ENCODE results near the gene BCAR1. TPM values are rescaled to one million over a fixed set of nuclear protein-coding genes. Genes with fewer than 3 reads are reported as not detected.

Gene BCAR1
- total RNA-seq, 1 donor from 2014 or later = 0.59 TPM

DNA sequence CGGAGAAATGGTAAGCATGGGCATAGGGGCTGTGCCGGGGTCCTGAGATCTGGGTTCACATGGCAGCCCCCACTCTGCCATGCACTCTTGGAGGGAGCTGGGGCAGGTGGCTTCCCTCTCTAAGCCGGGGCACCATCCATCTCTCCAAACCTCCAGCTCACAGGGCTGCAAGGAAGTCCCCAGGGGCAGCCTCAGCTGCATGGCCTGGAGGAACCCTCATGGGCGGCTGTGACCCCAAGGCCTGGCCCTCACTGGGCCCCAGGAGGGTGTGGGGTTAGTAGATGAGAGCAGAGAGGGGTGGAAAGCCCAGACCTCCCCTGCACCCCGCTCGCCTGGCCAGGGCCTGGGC lies 47.0 kb downstream of the BCAR1 start:
- no peak for DNase-seq (ENCODE audit: low spot score)
- Mint-ChIP-seq H3K4me1 (ENCODE audit: low read depth) (peaks cover 1% of the 10 kb centered on the region), H3K4me3 (ENCODE audit: low read depth) (no peak overlapping the region), H3K36me3 (ENCODE audit: low read depth) (no peaks in the 10 kb centered on the region), H3K27ac (no peak overlapping the region), H3K27me3 (ENCODE audit: low read depth) (peaks cover 10% of the 10 kb centered on the region), H3K9me3 (no peaks in the 10 kb centered on the region)
- intact Hi-C loops (cut with micrococcal nuclease) = no loop called here

DNA sequence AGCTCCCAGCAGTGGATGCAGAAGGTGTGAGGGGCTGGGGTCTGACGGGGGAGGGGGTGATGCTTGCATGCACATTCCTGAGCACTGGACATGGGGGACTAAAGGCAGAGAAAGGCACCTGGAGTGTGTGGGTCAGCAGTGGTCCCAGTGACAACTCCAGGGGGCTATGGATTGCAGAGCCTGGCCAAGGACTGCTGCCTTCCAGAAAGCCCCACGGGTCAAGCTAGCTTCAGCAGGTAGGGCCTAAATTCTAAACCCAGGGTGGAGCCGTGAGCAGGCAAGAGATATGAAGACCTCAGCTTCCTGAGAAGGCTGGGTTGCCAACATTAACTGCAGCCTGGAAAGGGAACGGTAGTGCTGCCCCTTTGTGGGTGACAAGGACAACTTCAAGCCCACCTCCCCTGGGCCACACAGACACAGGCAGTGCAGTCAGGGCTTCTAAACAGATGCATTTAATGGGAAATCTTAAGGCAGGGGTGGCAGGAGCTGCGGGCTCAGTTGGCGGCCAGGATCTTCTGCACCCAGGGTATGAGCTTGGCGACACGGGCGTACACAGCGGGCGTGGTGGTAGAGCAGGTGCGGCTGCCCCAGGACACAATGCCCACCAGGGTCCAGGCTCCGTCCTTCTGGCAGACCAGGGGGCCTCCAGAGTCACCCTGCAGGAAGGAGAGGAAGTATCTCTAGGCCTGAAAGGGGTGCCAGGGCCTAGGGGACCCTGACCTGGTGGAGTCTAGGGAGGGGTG lies 47.6 kb downstream of the BCAR1 start:
- Mint-ChIP-seq H3K27ac (no peak overlapping the region), H3K4me3 (ENCODE audit: low read depth) (no peak overlapping the region), H3K9me3 (no peaks in the 10 kb centered on the region), H3K27me3 (ENCODE audit: low read depth) (peaks cover 10% of the 10 kb centered on the region), H3K4me1 (ENCODE audit: low read depth) (peaks cover 1% of the 10 kb centered on the region), H3K36me3 (ENCODE audit: low read depth) (no peaks in the 10 kb centered on the region)
- intact Hi-C loops (cut with micrococcal nuclease) = no loop called here
- no peak for DNase-seq (ENCODE audit: low spot score)

DNA sequence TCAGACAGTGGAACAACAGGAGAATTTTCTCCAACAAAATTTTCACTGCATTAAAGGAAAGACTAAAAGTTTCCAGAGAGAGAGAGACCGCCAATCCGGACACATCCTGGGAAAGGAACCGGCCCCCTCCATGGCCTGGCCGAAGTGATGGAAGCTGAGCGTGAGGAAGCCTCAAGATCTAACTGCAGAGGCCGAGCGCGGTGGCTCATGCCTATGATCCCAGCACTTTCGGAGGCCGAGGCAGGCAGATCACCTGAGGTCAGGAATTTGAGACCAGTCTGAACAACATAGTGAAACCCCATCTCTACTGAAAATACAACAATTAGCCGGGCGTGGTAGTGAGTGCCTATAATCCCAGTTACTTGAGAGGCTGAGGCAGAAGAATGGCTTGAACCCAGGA lies 48.3 kb downstream of the BCAR1 start:
- Mint-ChIP-seq H3K27ac (no peak overlapping the region), H3K36me3 (ENCODE audit: low read depth) (no peaks in the 10 kb centered on the region), H3K4me1 (ENCODE audit: low read depth) (peaks cover 1% of the 10 kb centered on the region), H3K27me3 (ENCODE audit: low read depth) (peaks cover 14% of the 10 kb centered on the region), H3K4me3 (ENCODE audit: low read depth) (no peak overlapping the region), H3K9me3 (no peaks in the 10 kb centered on the region)
- DNase-seq (ENCODE audit: low spot score) = no peak
- intact Hi-C loops (cut with micrococcal nuclease) = no loop called here

GRCh38 chr16:75202069-75202590 lies 49.3 kb downstream of the BCAR1 start:
- intact Hi-C loops (cut with micrococcal nuclease) = no loop called here
- Mint-ChIP-seq H3K4me3 (ENCODE audit: low read depth) (no peak overlapping the region), H3K36me3 (ENCODE audit: low read depth) (no peaks in the 10 kb centered on the region), H3K4me1 (ENCODE audit: low read depth) (peaks cover 1% of the 10 kb centered on the region), H3K27me3 (ENCODE audit: low read depth) (peaks cover 22% of the 10 kb centered on the region), H3K9me3 (no peaks in the 10 kb centered on the region), H3K27ac (no peak overlapping the region)
- DNase-seq (ENCODE audit: low spot score) = no peak

DNA sequence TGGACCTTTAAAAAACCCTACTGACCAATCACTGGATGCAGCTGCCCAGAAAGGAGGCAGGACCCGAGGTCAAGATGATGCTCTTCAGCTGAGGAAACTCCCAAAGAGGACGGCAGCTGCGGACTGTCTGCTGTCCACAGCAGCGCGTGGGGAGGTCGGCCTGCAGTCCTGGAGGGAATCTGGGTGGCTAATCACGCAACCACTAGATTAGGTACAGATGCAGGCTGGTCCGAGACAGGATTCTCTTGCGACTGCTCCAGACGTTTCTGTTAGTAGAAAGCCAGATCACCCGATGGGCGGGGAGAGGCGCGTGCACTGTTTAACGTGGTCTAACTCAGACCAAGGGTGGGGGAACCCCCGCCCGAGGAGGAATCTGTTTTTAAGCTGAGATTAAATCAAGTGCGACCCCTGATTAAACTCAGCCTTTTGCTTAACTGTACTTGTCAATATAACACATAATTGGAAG lies 53.3 kb downstream of the BCAR1 start:
- Mint-ChIP-seq H3K27me3 (ENCODE audit: low read depth) (peaks cover 29% of the 10 kb centered on the region), H3K27ac (no peak overlapping the region), H3K36me3 (ENCODE audit: low read depth) (no peaks in the 10 kb centered on the region), H3K4me1 (ENCODE audit: low read depth) (peaks cover 1% of the 10 kb centered on the region), H3K4me3 (ENCODE audit: low read depth) (no peak overlapping the region), H3K9me3 (no peaks in the 10 kb centered on the region)
- intact Hi-C loops (cut with micrococcal nuclease) = loop anchor here (5.0 kb wide), 2 partner anchors 34 to 264 kb away; partner anchors contain the start of gene TMEM170A
- DNase-seq (ENCODE audit: low spot score) = no peak

GRCh38 chr16:75197522-75198134 lies 53.8 kb downstream of the BCAR1 start:
- no peak overlapping the region for H3K4me3 Mint-ChIP-seq (ENCODE audit: low read depth)

GRCh38 chr16:75196836-75197235 lies 54.6 kb downstream of the BCAR1 start:
- Mint-ChIP-seq H3K36me3 (ENCODE audit: low read depth) (no peaks in the 10 kb centered on the region), H3K4me3 (ENCODE audit: low read depth) (no peak overlapping the region), H3K4me1 (ENCODE audit: low read depth) (peaks cover 1% of the 10 kb centered on the region), H3K9me3 (no peaks in the 10 kb centered on the region), H3K27me3 (ENCODE audit: low read depth) (peaks cover 34% of the 10 kb centered on the region), H3K27ac (no peak overlapping the region)
- DNase-seq (ENCODE audit: low spot score) = no peak
- intact Hi-C loops (cut with micrococcal nuclease) = loop anchor here (5.0 kb wide), 2 partner anchors 35 to 265 kb away; partner anchors contain the start of gene TMEM170A

More at GRCh38 chr16:75197522-75198134, 53.8 kb downstream of the BCAR1 start:
- no peak overlapping the region for H3K27ac Mint-ChIP-seq
- H3K27me3 Mint-ChIP-seq (ENCODE audit: low read depth) = peaks cover 33% of the 10 kb centered on the region
- no peak for DNase-seq (ENCODE audit: low spot score)
- no peaks in the 10 kb centered on the region for H3K9me3 Mint-ChIP-seq
- intact Hi-C loops (cut with micrococcal nuclease) = loop anchor here (5.0 kb wide), 2 partner anchors 35 to 265 kb away; partner anchors contain the start of gene TMEM170A
- peaks cover 1% of the 10 kb centered on the region for H3K4me1 Mint-ChIP-seq (ENCODE audit: low read depth)
- no peaks in the 10 kb centered on the region for H3K36me3 Mint-ChIP-seq (ENCODE audit: low read depth)

- no peak for DNase-seq (ENCODE audit: low spot score)
- H3K36me3 Mint-ChIP-seq (ENCODE audit: low read depth) = no peaks in the 10 kb centered on the region
- H3K9me3 Mint-ChIP-seq = no peaks in the 10 kb centered on the region
- no peak overlapping the region for H3K27ac Mint-ChIP-seq
- no peak overlapping the region for H3K4me3 Mint-ChIP-seq (ENCODE audit: low read depth)
- peaks cover 30% of the 10 kb centered on the region for H3K27me3 Mint-ChIP-seq (ENCODE audit: low read depth)
- peaks cover 1% of the 10 kb centered on the region for H3K4me1 Mint-ChIP-seq (ENCODE audit: low read depth)
- intact Hi-C loops (cut with micrococcal nuclease) = loop anchor here (5.0 kb wide), 2 partner anchors 36 to 266 kb away; partner anchors contain the start of gene TMEM170A
These were observed 55.3 kb downstream of the BCAR1 start for GRCh38 chr16:75195811-75196790.

GRCh38 chr16:75193730-75194444 lies 57.5 kb downstream of the BCAR1 start:
- H3K9me3 Mint-ChIP-seq = no peaks in the 10 kb centered on the region

DNA sequence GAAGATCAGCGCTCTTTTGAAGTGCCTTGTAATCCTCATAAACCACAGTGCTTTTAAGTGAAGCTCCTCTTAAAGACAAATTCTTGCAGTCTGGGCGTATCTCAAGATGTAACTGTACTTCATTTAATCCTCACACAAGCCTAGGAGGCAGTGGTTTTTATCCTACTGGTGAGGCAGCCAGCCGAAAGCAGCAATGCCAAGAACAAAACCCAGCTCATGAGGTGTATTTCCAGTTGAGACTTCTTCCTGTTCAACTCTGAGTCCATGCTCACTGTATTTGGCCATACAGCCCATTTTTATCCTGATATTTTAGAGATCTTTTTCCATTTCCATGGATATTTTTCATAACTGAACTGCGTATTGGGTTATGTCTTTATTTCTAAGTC lies 58.2 kb downstream of the BCAR1 start:
- Mint-ChIP-seq H3K27ac (no peak overlapping the region), H3K27me3 (ENCODE audit: low read depth) (peaks cover 24% of the 10 kb centered on the region), H3K36me3 (ENCODE audit: low read depth) (no peaks in the 10 kb centered on the region), H3K9me3 (no peaks in the 10 kb centered on the region), H3K4me1 (ENCODE audit: low read depth) (no peaks in the 10 kb centered on the region), H3K4me3 (ENCODE audit: low read depth) (no peak overlapping the region)
- DNase-seq (ENCODE audit: low spot score) = no peak
- intact Hi-C loops (cut with micrococcal nuclease) = no loop called here

More at GRCh38 chr16:75193730-75194444, 57.5 kb downstream of the BCAR1 start:
- H3K4me1 Mint-ChIP-seq (ENCODE audit: low read depth) = no peaks in the 10 kb centered on the region
- no peak overlapping the region for H3K27ac Mint-ChIP-seq
- H3K4me3 Mint-ChIP-seq (ENCODE audit: low read depth) = no peak overlapping the region
- H3K27me3 Mint-ChIP-seq (ENCODE audit: low read depth) = peaks cover 25% of the 10 kb centered on the region
- no peak for DNase-seq (ENCODE audit: low spot score)
- intact Hi-C loops (cut with micrococcal nuclease) = no loop called here
- no peaks in the 10 kb centered on the region for H3K36me3 Mint-ChIP-seq (ENCODE audit: low read depth)

DNA sequence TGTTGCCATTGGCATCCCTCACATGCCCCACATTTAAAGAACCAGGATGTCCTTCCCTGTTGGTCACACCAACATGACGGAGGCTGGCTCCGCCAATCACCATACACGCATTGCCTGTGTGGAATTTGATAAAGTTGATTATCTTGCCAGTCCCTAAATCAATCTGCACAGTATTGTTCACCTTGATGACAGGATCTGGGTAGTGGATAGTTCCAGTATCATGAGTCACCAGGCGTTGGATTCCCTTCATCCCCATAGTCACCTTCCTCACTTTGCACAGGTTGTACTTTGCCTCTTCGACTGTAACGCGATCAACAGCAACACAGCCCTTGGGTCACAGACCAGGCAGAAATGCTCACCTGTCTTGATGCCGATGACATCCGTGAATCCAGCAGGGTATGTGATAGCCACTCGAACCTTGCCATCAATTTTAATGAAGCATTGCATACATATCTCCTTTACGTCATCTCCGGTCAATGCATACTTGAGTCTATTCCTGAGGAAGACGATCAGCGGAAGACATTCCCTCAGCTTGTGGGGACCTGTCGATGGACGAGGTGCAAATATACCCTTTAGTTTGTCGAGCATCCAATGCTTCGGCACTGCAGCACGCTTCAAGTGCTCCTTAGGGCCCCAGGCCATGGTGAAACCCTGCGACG lies 58.7 kb downstream of the BCAR1 start:
- intact Hi-C loops (cut with micrococcal nuclease) = no loop called here
- Mint-ChIP-seq H3K27ac (no peak overlapping the region), H3K4me3 (ENCODE audit: low read depth) (no peak overlapping the region), H3K27me3 (ENCODE audit: low read depth) (peaks cover 19% of the 10 kb centered on the region), H3K36me3 (ENCODE audit: low read depth) (no peaks in the 10 kb centered on the region), H3K9me3 (no peaks in the 10 kb centered on the region), H3K4me1 (ENCODE audit: low read depth) (no peaks in the 10 kb centered on the region)
- DNase-seq (ENCODE audit: low spot score) = no peak
